HepG2 (cell line): ENCODE measurements around the gene ETS1. TPM values are rescaled to one million over a fixed set of nuclear protein-coding genes. Genes with fewer than 3 reads are reported as not detected.

Experiments
- CBFB ChIP-seq: sonication (generic); formaldehyde crosslinking; IDR thresholded peaks from 2 replicates; pipeline ENCODE4 v1.4.0; 2020; ENCODE audit warnings: missing genetic modification reagents
- EHMT2 ChIP-seq: fragments of 200-600 bp; sonication (generic); IDR thresholded peaks from 2 replicates; pipeline ENCODE4 v1.7.0; 2017; ENCODE audit warnings: antibody characterized with exemption, low read depth, low read length, borderline replicate concordance
- ERF ChIP-seq: IDR thresholded peaks from 2 replicates; pipeline ENCODE4 v1.6.1; 2018; ENCODE audit warnings: missing biosample characterization, missing genetic modification reagents
- FOXA3 ChIP-seq: IDR thresholded peaks from 2 replicates; pipeline ENCODE4 v1.6.1; 2016; ENCODE audit warnings: missing genetic modification reagents, missing compliant biosample characterization
- FOXJ3 ChIP-seq: sonication (generic); formaldehyde crosslinking; IDR thresholded peaks from 2 replicates; pipeline ENCODE4 v1.4.0; 2020; ENCODE audit warnings: missing genetic modification reagents, mild to moderate bottlenecking, borderline replicate concordance
- GFI1 ChIP-seq: sonication (generic); formaldehyde crosslinking; IDR thresholded peaks from 2 replicates; pipeline ENCODE4 v1.5.0; 2020; ENCODE audit warnings: missing genetic modification reagents, mild to moderate bottlenecking, borderline replicate concordance
- KDM3A ChIP-seq: IDR thresholded peaks from 2 replicates; pipeline ENCODE4 v1.6.1; 2018; ENCODE audit warnings: low read depth, missing compliant biosample characterization
- MXD4 ChIP-seq: IDR thresholded peaks from 2 replicates; pipeline ENCODE4 v1.6.1; 2016; ENCODE audit warnings: mild to moderate bottlenecking, missing biosample characterization, missing genetic modification reagents
- NFIC ChIP-seq: IDR thresholded peaks from 2 replicates; pipeline ENCODE4 v1.6.1; 2012; ENCODE audit warnings: mild to moderate bottlenecking, low read length, inconsistent platforms
- NONO ChIP-seq, 2 experiments: fragments of 450-650 bp in 1 of 2; sonication (generic) in 1 of 2; formaldehyde crosslinking in 1 of 2; IDR thresholded peaks in 1 of 2; conservative IDR thresholded peaks in 1 of 2; 2 replicates each; pipeline versions ENCODE4 v1.6.1 to v1.8.0; 2017 to 2022; ENCODE audit warnings: mild to moderate bottlenecking in 1 of 2, missing genetic modification reagents in 1 of 2, moderate library complexity in 1 of 2
- RXRA ChIP-seq: sonication (generic); formaldehyde crosslinking; IDR thresholded peaks from 2 replicates; pipeline ENCODE4 v1.5.1; 2020; ENCODE audit warnings: missing genetic modification reagents
- SIN3A ChIP-seq: IDR thresholded peaks from 2 replicates; pipeline ENCODE4 v1.6.1; 2011; ENCODE audit warnings: low read depth, mild to moderate bottlenecking, control low read depth, low read length, borderline replicate concordance
- YEATS4 ChIP-seq: sonication (generic); formaldehyde crosslinking; IDR thresholded peaks from 2 replicates; pipeline ENCODE4 v1.4.0; 2020; ENCODE audit warnings: missing genetic modification reagents, borderline replicate concordance
- ZFP37 ChIP-seq: sonication (generic); formaldehyde crosslinking; IDR thresholded peaks from 2 replicates; pipeline ENCODE4 v1.4.0; 2020; ENCODE audit warnings: missing genetic modification reagents, borderline replicate concordance
- ZNF292 ChIP-seq: sonication (generic); formaldehyde crosslinking; IDR thresholded peaks from 2 replicates; pipeline ENCODE4 v1.8.1; 2022; ENCODE audit warnings: mild to moderate bottlenecking, low read depth, missing genetic modification reagents, borderline replicate concordance
- ZNF605 ChIP-seq: sonication (generic); formaldehyde crosslinking; IDR thresholded peaks from 2 replicates; pipeline ENCODE4 v1.8.0; 2022; ENCODE audit warnings: mild to moderate bottlenecking, missing genetic modification reagents
- ZNF660 ChIP-seq: sonication (generic); formaldehyde crosslinking; IDR thresholded peaks from 2 replicates; pipeline ENCODE4 v1.5.1; 2020; ENCODE audit warnings: mild to moderate bottlenecking, low read depth, missing genetic modification reagents, borderline replicate concordance
- ZNF709 ChIP-seq: sonication (generic); formaldehyde crosslinking; IDR thresholded peaks from 2 replicates; pipeline ENCODE4 v1.5.0; 2020; ENCODE audit warnings: mild to moderate bottlenecking, missing genetic modification reagents
- ZNF772 ChIP-seq: sonication (generic); formaldehyde crosslinking; IDR thresholded peaks from 2 replicates; pipeline ENCODE4 v1.5.0; 2020; ENCODE audit warnings: mild to moderate bottlenecking, missing genetic modification reagents
- polyA plus RNA-seq, 8 experiments: library from polyadenylated mRNA; depleted of rRNA in 3 of 8; stranded (reverse) in 7 of 8; unstranded in 1 of 8; fragments of >200 nt; fragmentation: Illumina TruSeq in 4 of 8; extraction: Trizol in 4 of 8; gene quantifications; 2 replicates each; pipeline versions ENCODE4 v1.2.1 to v1.2.3, GENCODE V29; 2011 to 2016; ENCODE audit warnings: low read depth in 4 of 8, missing spikeins in 1 of 8, mixed read lengths in 1 of 8; ENCODE audit not compliant: insufficient read depth in 1 of 8
- total RNA-seq, 5 experiments: library from RNA; depleted of rRNA; stranded (reverse); fragments of >200 nt; fragmentation: Illumina TruSeq; extraction: Trizol; gene quantifications; 2 replicates each; pipeline ENCODE4 v1.2.3, GENCODE V29; 2016; ENCODE audit warnings: low read depth in 1 of 5
- TF ChIP-seq, protein P1 (sequence below): sonication (generic); formaldehyde crosslinking; IDR thresholded peaks from 2 replicates; pipeline ENCODE4 v1.9.0; 2021; ENCODE audit warnings: missing genetic modification reagents, borderline replicate concordance
- TF ChIP-seq, protein P2 (sequence below): IDR thresholded peaks from 2 replicates; pipeline ENCODE4 v1.6.1; 2012; ENCODE audit warnings: inconsistent platforms
- TF ChIP-seq, protein P3 (sequence below): sonication (generic); formaldehyde crosslinking; IDR thresholded peaks from 2 replicates; pipeline ENCODE4 v1.8.0; 2023; ENCODE audit warnings: mild to moderate bottlenecking, missing genetic modification reagents
- TF ChIP-seq, protein P4 (sequence below): sonication (generic); formaldehyde crosslinking; IDR thresholded peaks from 2 replicates; pipeline ENCODE4 v1.5.0; 2020; ENCODE audit warnings: missing genetic modification reagents
- TF ChIP-seq, protein P5 (sequence below): IDR thresholded peaks from 2 replicates; pipeline ENCODE4 v1.4.0; 2020; ENCODE audit warnings: mild to moderate bottlenecking, missing genetic modification reagents

Gene ETS1
- total and polyA plus RNA-seq, 2 of the 13 experiments (the other 11 are each of a cell fraction or from before 2014, with no cell fraction given), result 0.18 to 0.34 TPM

DNA sequence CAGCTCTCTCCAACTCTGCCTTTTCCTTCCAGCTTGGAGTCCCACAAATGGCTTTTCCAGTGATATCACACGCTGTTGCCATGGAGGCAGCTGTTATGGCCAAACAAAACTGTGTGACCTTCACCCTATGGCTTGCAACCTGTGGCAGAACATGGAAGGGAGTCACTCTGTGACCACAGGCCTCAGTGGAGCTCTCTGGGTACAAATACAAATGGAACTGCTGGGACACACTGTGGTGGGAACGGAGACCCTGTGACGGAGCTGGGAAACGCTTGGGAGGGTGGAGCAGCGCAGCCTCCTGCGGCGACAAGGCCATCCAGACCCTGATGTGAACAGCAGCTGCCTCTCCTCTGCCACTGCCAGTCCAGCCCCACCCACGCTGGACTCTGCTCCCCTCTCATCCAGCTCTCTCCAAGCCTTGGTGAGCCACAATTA, 162.5 kb downstream of the ETS1 start (continued):
- TF ChIP-seq, protein P1, sequence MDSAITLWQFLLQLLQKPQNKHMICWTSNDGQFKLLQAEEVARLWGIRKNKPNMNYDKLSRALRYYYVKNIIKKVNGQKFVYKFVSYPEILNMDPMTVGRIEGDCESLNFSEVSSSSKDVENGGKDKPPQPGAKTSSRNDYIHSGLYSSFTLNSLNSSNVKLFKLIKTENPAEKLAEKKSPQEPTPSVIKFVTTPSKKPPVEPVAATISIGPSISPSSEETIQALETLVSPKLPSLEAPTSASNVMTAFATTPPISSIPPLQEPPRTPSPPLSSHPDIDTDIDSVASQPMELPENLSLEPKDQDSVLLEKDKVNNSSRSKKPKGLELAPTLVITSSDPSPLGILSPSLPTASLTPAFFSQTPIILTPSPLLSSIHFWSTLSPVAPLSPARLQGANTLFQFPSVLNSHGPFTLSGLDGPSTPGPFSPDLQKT (CRISPR knock-in tag), result no peak
- TF ChIP-seq RXRA (0 out of 2 replicates have a peak, but pooled peaks have one; percentile 54), ZNF772 (CRISPR knock-in tag) (no peak), SIN3A (0 out of 2 replicates have a peak, but pooled peaks have one; percentile 58), ZNF605 (CRISPR knock-in tag) (0 out of 2 replicates have a peak, but pooled peaks have one; percentile 12), MXD4 (CRISPR knock-in tag) (no peak), ZNF709 (0 out of 2 replicates have a peak, but pooled peaks have one; percentile 23), KDM3A (CRISPR knock-in tag) (no peak), FOXA3 (CRISPR knock-in tag) (0 out of 2 replicates have a peak, but pooled peaks have one; percentile 15), ZNF660 (CRISPR knock-in tag) (no peak), FOXJ3 (CRISPR knock-in tag) (peak; percentile 86), NFIC (no peak), ZNF292 (CRISPR knock-in tag) (peak; percentile 96), GFI1 (CRISPR knock-in tag) (no peak), ERF (0 out of 2 replicates have a peak, but pooled peaks have one; percentile 38), CBFB (CRISPR knock-in tag) (0 out of 2 replicates have a peak, but pooled peaks have one; percentile 27), YEATS4 (CRISPR knock-in tag) (peak; percentile 33; the same call in 1 of the 2 replicates), EHMT2 (peak; percentile 86; the same call in 1 of the 2 replicates), ZFP37 (CRISPR knock-in tag) (no peak), NONO (IDR thresholded peaks at IDR 0.05) (no peak), NONO (CRISPR knock-in tag; conservative IDR thresholded peaks at IDR 0.05) (no peak)
- TF ChIP-seq, protein P2, sequence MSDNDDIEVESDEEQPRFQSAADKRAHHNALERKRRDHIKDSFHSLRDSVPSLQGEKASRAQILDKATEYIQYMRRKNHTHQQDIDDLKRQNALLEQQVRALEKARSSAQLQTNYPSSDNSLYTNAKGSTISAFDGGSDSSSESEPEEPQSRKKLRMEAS, result 0 out of 2 replicates have a peak, but pooled peaks have one; percentile 34
- TF ChIP-seq, protein P3, sequence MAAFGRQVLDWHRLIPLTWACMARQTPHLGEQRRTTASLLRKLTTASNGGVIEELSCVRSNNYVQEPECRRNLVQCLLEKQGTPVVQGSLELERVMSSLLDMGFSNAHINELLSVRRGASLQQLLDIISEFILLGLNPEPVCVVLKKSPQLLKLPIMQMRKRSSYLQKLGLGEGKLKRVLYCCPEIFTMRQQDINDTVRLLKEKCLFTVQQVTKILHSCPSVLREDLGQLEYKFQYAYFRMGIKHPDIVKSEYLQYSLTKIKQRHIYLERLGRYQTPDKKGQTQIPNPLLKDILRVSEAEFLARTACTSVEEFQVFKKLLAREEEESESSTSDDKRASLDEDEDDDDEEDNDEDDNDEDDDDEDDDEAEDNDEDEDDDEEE (CRISPR knock-in tag), result peak; percentile 55; the same call in 1 of the 2 replicates
- TF ChIP-seq, protein P4, sequence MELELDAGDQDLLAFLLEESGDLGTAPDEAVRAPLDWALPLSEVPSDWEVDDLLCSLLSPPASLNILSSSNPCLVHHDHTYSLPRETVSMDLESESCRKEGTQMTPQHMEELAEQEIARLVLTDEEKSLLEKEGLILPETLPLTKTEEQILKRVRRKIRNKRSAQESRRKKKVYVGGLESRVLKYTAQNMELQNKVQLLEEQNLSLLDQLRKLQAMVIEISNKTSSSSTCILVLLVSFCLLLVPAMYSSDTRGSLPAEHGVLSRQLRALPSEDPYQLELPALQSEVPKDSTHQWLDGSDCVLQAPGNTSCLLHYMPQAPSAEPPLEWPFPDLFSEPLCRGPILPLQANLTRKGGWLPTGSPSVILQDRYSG (CRISPR knock-in tag), result no peak
- TF ChIP-seq, protein P5, sequence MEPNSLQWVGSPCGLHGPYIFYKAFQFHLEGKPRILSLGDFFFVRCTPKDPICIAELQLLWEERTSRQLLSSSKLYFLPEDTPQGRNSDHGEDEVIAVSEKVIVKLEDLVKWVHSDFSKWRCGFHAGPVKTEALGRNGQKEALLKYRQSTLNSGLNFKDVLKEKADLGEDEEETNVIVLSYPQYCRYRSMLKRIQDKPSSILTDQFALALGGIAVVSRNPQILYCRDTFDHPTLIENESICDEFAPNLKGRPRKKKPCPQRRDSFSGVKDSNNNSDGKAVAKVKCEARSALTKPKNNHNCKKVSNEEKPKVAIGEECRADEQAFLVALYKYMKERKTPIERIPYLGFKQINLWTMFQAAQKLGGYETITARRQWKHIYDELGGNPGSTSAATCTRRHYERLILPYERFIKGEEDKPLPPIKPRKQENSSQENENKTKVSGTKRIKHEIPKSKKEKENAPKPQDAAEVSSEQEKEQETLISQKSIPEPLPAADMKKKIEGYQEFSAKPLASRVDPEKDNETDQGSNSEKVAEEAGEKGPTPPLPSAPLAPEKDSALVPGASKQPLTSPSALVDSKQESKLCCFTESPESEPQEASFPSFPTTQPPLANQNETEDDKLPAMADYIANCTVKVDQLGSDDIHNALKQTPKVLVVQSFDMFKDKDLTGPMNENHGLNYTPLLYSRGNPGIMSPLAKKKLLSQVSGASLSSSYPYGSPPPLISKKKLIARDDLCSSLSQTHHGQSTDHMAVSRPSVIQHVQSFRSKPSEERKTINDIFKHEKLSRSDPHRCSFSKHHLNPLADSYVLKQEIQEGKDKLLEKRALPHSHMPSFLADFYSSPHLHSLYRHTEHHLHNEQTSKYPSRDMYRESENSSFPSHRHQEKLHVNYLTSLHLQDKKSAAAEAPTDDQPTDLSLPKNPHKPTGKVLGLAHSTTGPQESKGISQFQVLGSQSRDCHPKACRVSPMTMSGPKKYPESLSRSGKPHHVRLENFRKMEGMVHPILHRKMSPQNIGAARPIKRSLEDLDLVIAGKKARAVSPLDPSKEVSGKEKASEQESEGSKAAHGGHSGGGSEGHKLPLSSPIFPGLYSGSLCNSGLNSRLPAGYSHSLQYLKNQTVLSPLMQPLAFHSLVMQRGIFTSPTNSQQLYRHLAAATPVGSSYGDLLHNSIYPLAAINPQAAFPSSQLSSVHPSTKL (CRISPR knock-in tag), result peak; percentile 61
